GM18858 (cell line): ENCODE results near the gene SMCO2.

ENCODE experiments used
- ATAC-seq: cut with Tn5 transposase; IDR thresholded peaks from one replicate; pipeline ENCODE4 v1.9.1; 2021; ENCODE audit not compliant: unreplicated experiment

SMCO2 gene

GRCh38 chr12:27451036-27451825 lies 4.7 kb downstream of the SMCO2 start:
- no peak for ATAC-seq

- ATAC-seq, result no peak
These were observed 6.9 kb downstream of the SMCO2 start for GRCh38 chr12:27453421-27453820.

GRCh38 chr12:27455589-27455988 lies 9.1 kb downstream of the SMCO2 start:
- ATAC-seq, result no peak

- no peak for ATAC-seq
These were observed 10.1 kb downstream of the SMCO2 start for GRCh38 chr12:27456618-27457017.

GRCh38 chr12:27460471-27460978 lies 14.0 kb downstream of the SMCO2 start:
- ATAC-seq, result no peak

- ATAC-seq, result no peak
These were observed 15.7 kb downstream of the SMCO2 start for GRCh38 chr12:27462151-27462694.

- no peak for ATAC-seq
These were observed 16.3 kb downstream of the SMCO2 start for GRCh38 chr12:27462851-27463250.

GRCh38 chr12:27463511-27464219 lies 17.1 kb downstream of the SMCO2 start:
- no peak for ATAC-seq

GRCh38 chr12:27464220-27464554 lies 17.7 kb downstream of the SMCO2 start:
- ATAC-seq, result no peak

- peak; percentile 60 for ATAC-seq
These were observed 21.1 kb downstream of the SMCO2 start for GRCh38 chr12:27467641-27468040.

- ATAC-seq, result no peak
These were observed 21.7 kb downstream of the SMCO2 start for GRCh38 chr12:27468241-27468640.

- no peak for ATAC-seq
These were observed 22.7 kb downstream of the SMCO2 start for GRCh38 chr12:27469176-27469736.

GRCh38 chr12:27472604-27473003 lies 26.1 kb downstream of the SMCO2 start:
- ATAC-seq, result no peak

- no peak for ATAC-seq
These were observed 27.8 kb downstream of the SMCO2 start for GRCh38 chr12:27474344-27474743.

- no peak for ATAC-seq
These were observed 30.5 kb downstream of the SMCO2 start for GRCh38 chr12:27477049-27477448.

GRCh38 chr12:27478949-27479348 lies 32.4 kb downstream of the SMCO2 start:
- no peak for ATAC-seq

GRCh38 chr12:27480016-27480415 lies 33.5 kb downstream of the SMCO2 start:
- ATAC-seq, result no peak

GRCh38 chr12:27486961-27487360 lies 40.4 kb downstream of the SMCO2 start:
- no peak for ATAC-seq

- ATAC-seq, result no peak
These were observed 41.9 kb downstream of the SMCO2 start for GRCh38 chr12:27488479-27488878.

GRCh38 chr12:27491226-27491625 lies 44.7 kb downstream of the SMCO2 start:
- ATAC-seq, result no peak

GRCh38 chr12:27493260-27493940 lies 46.9 kb downstream of the SMCO2 start:
- no peak for ATAC-seq
